ENCODE measurements around the gene CFAP161. TPM values are rescaled to one million over a fixed set of nuclear protein-coding genes. Genes with fewer than 3 reads are reported as not detected.

Gene CFAP161
- total RNA-seq, 1 donor from 2014 or later, result 0.71 TPM

DNA sequence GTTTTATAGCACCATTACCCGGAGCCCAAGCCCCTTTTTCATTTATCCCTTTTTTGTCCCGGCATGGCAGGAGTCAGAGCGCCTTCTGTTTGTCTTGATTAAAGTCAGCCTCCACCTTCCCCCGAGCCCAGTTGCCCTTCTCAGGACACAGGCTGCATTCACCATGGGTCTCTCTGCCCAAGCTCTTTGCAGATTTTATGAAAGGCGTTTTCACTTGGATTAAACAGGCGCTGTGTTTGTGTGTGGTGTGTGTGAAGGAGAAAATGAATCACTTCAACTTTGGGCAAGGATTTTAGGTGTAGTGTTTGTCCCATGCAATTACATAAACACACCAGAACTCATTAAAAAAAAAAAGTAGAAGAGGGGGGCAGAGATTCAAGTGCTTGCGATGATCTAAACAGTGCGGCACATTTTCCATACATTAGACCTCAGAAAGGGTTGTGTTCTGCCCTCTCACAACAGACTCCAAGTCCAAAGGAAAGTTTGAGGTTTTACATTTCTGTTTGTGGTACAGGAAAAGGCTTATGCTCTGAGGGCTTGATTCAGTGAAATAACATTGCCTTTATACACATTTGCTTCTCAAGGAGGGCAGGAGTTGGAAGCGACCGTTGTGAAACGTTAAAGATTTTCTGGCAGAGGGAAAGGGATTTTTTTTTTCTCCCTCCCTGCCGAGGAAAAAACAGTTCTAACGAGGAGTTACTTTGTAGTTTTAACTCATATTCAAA lies 48.1 kb downstream of the CFAP161 start:
- no peak for DNase-seq (ENCODE audit: low spot score)

- no peak for DNase-seq (ENCODE audit: low spot score)
Observed at GRCh38 chr15:81182756-81183438, 48.8 kb downstream of the CFAP161 start.

GRCh38 chr15:81183439-81183775 lies 49.3 kb downstream of the CFAP161 start:
- no peak for DNase-seq (ENCODE audit: low spot score)

DNA sequence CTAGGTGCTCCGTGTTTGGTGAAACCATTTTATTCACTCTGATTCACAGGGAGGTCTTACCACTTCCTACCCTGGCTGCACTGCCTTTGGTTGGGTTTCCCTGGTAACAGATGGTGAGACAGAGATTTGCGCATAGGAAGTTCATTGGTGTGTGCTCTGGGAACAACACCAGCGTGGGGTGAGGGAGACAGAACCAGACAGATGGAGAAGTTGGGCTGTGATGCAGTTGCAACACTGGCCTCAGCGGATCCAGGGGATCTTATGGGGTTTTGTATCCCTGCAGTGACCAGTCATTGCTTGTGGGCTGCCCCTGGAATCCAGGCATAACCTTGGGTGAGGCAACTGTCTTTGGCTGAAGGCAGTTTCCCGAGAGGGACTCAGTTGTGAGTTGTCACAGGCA lies 50.1 kb downstream of the CFAP161 start:
- no peak for DNase-seq (ENCODE audit: low spot score)

GRCh38 chr15:81185631-81186295 lies 51.7 kb downstream of the CFAP161 start:
- DNase-seq (ENCODE audit: low spot score), result no peak

DNA sequence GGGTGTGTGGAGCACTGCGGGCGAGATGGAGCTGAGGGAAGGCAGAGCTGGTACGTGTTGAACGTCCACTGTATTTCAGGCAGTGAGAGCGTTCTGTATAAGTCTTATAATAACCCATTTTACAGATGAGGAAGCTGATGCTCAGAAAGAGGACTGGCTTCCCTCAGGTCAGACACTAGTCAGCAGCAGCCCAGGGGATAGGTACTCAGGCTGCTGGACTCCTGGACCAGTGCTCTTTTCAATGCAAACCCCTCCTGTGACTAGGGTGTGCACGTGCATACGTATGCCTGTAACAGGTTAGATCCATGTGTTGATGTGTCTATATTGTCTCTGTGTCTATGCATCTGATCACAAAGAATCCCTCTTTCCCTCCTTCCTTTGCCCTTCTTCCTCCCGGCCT lies 54.3 kb downstream of the CFAP161 start:
- DNase-seq (ENCODE audit: low spot score), result no peak

DNA sequence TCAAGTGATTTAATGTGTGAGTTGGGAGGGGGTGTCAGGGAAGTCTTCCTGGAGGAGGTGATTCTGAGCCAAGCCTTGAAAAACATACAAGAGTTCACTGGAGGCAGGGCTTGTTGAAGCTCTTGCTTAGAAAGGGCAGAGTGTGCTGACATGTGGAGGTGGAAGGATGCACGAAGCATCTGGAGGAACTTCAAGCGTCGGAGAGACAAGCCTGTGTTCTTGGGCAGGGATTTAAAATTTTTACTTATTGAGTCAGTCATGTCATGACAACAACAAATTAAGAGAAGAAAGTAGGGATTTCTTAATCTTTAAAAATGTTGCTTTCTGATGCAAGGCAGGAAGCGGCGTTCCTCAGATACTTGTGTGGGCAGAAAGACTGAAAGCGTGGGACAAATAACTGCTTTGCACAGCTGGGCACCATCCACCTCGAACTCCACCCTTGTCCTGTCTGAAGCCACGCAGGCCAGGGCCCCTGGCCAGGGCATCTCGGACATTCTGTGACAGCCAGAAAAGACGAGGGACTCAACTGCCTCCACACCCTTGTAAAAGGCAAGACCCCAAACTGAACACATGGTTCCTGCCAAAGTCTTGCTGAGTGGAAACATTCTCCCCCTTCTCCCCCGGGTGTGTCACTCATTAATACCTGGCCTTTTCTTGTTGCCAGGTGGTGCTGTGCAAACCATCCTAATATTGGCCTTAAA lies 55.7 kb downstream of the CFAP161 start:
- DNase-seq (ENCODE audit: low spot score), result no peak

GRCh38 chr15:81190922-81191507 lies 56.9 kb downstream of the CFAP161 start:
- DNase-seq (ENCODE audit: low spot score), result no peak

DNA sequence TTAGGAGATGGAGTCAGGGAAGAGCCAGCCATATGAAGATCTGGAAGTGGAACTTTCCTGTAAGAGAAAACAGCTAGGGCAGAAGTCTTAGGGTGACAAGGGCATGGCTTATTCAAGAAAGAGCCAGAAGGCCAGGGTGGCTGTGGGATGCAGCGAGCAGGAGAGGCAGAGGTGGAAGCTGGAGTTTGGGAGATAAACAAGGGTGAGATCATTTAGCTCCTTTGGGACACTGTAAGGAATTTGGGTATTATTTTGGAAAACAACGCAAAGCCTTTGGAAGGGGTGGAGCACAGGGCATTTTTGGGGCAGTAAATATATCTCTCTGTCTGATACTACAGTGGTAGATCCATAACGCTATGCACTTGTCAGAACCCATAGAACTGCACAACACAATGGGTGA lies 57.6 kb downstream of the CFAP161 start:
- no peak for DNase-seq (ENCODE audit: low spot score)

GRCh38 chr15:81194723-81195122 lies 60.7 kb downstream of the CFAP161 start:
- DNase-seq (ENCODE audit: low spot score), result no peak

DNA sequence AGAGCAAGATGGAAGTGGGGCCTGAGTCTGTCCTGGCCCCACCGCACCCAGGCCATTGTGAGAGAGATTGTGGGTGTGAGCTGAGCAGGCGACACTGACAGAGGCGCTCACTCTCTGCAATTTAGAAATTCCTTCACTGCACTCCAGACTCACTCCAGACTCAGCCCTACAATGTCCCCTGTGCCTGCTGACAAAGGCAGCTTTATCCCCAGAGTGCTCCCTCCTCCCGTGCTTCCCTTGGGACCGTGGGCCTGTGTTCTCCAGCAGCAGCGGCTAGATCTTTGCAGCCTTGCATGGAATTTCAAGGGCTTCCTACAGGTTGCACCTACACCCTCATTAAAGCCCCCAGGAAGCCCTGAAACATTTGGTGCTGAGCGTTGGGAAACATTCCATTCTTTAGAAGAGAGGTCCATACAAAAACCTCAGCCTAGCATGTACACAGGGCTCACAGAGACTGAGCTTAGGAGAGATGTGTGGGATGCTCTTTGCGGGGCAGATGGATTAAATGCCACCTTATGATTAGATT lies 61.3 kb downstream of the CFAP161 start:
- DNase-seq (ENCODE audit: low spot score), result no peak

DNA sequence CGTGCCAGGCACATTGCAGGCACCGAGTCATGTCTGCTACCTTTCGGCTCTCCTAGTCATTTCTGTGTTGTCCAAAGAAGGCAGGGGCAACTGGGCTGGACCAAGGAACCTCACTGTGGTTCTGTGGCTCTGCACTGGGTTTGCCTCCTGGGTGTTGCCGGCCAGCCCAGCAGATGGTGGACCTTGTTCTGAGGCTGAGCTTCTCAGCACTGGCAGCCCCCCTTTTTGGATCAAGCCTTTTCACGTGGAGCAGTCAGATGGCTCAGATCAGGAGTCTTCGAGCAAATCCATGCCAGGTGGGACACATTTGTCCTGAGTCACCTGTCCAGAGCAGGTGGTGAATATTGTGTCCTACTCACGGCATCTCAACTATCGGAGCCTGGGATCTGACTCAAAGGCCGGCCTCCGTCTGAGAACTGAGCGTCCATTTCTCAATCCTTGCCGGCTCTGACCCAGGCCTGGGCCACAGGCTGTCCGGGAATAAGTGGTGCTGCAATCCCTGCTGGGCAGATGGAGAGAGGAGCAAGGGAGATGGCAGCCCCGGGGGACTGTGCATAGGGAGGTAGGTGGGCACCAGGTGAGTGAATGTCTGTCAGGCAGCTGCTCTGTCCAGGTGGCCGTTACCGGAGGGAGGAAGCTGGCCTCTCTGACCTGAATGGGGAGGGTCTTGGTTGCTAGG lies 62.6 kb downstream of the CFAP161 start, which contains the start of gene IL16:
Gene IL16, plus strand, starts transcription at position 304 of the 679 bp plus-strand sequence. CDS start 28,521 bp downstream, outside the sequence.
- no peak for DNase-seq (ENCODE audit: low spot score)

- DNase-seq (ENCODE audit: low spot score), result no peak
Observed at GRCh38 chr15:81197255-81197630, 63.2 kb downstream of the CFAP161 start.

DNA sequence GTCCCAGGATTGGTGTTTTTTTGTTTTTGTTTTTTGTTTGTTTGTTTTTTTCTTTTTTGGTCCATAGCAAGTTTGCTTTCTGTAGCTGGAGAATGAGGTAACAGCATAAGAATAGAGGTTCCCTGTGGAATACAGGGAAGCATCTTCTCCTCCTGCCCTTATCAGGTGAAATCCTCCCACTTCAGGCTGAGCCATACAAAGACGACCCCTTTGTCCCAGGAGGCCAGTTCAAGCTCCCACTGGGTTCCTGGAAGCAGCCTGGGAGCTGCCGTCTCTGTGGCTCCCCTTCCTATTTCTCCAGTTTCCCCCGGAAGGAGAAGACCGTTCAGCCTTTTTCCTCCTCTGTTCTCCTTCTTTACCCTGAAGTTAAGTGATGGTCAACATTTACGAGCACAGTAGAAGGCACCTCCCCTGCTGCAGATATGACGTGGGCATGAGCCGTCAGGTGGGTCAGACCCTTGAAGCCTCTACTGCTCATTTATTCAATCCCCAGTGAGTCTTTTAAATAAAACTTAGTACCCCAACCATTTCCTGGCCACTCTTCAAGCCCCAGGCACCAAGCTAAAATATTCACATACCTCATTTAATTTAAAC lies 63.7 kb downstream of the CFAP161 start:
- DNase-seq (ENCODE audit: low spot score), result no peak

Other genes with a start within 250 kb of the CFAP161 start
- gene MESD, start 144.5 kb upstream of the CFAP161 start, total RNA-seq, result 30.2 TPM
- 43.1 TPM for gene TLNRD1, start 133.3 kb upstream of the CFAP161 start, total RNA-seq
- 21.8 TPM for gene IL16, start 62.6 kb downstream of the CFAP161 start, total RNA-seq
- gene STARD5, start 189.9 kb downstream of the CFAP161 start, total RNA-seq, result 3.3 TPM
- not detected for gene TMC3, start 239.9 kb downstream of the CFAP161 start, total RNA-seq